GM12865 (cell line): ENCODE measurements around the gene KNL1.
A peak's percentile ranks its signal among the peaks of the same experiment; 100 is the strongest.

Source experiments
- DNase-seq: peaks from one replicate; pipeline ENCODE4 v3.0.0; 2010; ENCODE audit warnings: low read depth
- H3K4me3 ChIP-seq: 2 replicates; pipeline ENCODE4 v1.5.1; 2011; ENCODE audit warnings: mild to moderate bottlenecking, low read depth, low read length, control low read depth
- TF ChIP-seq, protein P1 (sequence below): IDR thresholded peaks from 2 replicates; pipeline ENCODE4 v1.5.1; 2011; ENCODE audit warnings: low read length, control low read depth, low read depth, inconsistent platforms; ENCODE audit not compliant: insufficient read depth; ENCODE audit errors: missing control alignments

Gene KNL1

DNA sequence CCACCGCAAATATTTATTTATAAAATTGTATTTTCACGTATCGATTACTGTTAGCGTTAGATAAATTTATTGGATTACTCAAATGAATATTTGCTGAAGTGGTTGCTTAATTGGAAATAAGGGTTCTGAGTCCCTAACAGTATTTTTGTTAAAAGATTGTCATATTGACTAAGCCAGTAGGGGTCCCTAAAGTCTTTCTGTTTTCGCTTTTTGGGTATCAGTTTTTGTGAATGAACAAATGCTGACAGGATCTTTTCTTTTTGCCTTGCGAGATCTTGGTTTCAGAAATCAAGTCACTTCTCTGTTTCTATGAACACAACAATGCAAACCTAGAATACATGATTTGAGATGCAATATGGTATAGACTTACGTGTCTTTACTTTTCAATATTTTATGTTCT lies 108.0 kb downstream of the KNL1 start:
- DNase-seq, result peak; percentile 21
- TF ChIP-seq, protein P1, sequence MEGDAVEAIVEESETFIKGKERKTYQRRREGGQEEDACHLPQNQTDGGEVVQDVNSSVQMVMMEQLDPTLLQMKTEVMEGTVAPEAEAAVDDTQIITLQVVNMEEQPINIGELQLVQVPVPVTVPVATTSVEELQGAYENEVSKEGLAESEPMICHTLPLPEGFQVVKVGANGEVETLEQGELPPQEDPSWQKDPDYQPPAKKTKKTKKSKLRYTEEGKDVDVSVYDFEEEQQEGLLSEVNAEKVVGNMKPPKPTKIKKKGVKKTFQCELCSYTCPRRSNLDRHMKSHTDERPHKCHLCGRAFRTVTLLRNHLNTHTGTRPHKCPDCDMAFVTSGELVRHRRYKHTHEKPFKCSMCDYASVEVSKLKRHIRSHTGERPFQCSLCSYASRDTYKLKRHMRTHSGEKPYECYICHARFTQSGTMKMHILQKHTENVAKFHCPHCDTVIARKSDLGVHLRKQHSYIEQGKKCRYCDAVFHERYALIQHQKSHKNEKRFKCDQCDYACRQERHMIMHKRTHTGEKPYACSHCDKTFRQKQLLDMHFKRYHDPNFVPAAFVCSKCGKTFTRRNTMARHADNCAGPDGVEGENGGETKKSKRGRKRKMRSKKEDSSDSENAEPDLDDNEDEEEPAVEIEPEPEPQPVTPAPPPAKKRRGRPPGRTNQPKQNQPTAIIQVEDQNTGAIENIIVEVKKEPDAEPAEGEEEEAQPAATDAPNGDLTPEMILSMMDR, result no peak
- no peak overlapping the region for H3K4me3 ChIP-seq

DNA sequence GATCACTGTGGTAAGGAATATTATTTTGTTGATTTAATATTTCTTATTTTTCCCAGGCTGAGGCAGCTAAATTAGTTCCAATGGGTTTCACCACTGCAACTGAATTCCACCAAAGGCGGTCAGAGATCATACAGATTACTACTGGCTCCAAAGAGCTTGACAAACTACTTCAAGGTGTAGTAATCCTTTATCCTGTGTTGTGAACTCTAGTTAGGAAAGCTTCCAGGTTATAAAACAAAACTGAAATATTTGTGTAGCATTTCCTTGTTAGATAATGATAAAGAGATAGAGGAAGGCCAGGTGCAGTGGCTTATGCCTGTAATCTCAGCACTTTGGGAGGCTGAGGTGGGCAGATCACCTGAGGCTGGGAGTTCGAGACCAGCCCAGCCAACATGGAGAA lies 112.1 kb downstream of the KNL1 start:
- TF ChIP-seq, protein P1, result no peak
- DNase-seq, result no peak
- no peak overlapping the region for H3K4me3 ChIP-seq
